Astrocyte of the hippocampus (primary cell): ENCODE results near the gene DLG2.

Experiments used
- DNase-seq: peaks from one replicate; pipeline ENCODE4 v3.0.0; 2011; ENCODE audit warnings: low read depth, low spot score

Gene DLG2

GRCh38 chr11:83685730-83686129 is 1941.4 kb downstream of the DLG2 start:
- no peak for DNase-seq

DNA sequence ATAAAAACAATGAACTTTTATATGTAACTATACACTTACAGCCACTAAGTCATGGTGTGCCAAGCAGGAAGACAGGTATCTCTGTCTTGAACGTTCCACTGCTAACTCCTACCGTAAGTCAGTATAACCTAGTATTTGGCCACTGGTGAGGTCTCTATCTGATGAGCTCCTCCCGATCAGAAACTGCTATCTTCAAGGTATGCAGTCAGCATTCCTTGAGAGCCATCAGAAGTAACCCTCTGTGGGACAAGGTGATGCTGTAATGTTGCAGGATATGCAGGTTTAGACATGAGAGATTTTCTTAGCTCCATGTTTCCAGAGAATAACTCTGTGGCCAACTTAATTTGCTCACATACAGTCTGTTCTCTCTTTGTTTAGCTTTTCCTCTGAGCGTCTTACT is 1943.1 kb downstream of the DLG2 start:
- DNase-seq, result no peak

DNA sequence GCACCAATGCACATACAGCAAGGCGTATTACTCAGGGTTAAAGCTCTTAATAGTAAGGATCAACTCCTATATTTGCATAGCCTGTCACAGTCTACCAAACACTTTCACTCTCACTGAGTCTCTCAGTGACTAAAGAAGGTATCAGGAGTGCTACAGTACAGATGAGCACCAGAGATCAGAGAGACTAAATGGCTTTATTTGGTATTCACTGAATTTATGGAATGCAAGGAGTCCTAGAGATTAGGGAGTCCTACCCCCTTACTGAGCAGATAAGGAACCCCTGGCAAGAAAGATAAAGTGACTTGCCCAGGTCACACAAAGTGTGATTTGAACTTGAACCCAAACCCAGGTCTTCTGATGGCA is 1944.6 kb downstream of the DLG2 start:
- no peak for DNase-seq

DNA sequence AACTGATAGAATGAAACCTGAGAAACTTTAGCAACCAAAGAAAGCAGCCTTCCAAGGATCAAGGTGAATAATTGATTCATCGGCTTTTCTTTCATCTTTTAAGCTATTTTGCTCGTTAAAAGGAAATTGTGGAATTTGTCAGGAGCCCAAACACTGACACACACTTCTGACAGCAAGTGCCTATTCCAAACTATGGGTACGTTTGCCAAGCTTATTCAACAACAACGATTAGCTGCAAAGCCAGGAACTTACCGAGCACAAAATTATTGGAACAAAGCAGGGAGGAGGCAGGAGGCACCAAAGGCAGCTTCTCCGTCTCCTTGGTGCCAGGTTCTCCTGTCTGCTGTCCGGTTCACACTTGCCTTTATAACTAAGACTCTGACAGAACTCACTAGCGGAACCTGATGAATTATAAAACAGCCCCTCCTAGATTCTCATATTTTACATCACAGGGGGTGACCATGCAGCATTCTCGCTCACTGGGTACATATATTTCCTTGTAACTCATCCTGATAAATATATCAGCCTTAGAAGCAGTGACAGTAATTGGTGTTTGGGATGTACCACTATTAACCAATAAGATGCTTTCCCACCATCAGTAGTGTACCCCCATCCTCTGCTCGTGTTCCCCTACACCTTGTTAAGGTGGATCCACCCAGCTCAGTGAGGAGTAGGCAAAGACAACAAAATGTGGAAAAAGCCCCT is 1945.1 kb downstream of the DLG2 start:
- DNase-seq, result peak; percentile 37

DNA sequence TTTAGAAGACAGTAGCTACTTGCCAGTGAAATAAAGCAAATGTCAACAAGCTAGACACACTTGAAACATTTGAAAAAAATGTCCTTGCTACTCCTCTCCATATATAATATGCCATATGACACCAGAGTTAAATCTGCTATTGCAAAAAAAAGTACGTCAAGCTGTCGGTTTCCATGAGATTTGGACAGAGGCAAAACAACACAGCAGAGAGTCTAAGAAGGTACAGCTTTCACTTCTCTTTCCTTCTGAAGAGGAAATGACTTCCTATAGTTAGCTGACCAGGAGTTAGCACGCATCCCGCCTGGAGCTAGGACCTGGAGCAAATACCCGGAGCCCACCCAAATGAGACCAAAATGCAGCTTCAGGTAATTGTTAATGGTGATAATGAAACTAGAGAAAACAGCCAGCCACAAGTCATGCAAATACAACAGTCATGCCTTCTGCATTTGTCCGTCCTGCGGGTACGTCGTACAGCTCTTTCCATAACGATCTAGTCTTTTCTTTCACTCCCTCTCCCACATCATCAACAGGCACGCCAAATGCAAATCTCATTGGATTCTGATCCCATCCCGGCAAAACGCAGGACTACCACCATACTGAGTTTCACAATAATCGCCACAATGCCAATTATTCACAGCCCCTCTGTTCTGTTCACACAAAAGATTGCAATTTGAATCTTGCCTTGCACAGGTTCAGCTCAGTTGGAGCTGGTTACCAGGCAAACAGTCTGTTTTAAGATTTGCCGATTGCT is 1945.9 kb downstream of the DLG2 start:
- DNase-seq, result peak; percentile 48

GRCh38 chr11:83680321-83680720 is 1946.8 kb downstream of the DLG2 start:
- DNase-seq, result no peak

DNA sequence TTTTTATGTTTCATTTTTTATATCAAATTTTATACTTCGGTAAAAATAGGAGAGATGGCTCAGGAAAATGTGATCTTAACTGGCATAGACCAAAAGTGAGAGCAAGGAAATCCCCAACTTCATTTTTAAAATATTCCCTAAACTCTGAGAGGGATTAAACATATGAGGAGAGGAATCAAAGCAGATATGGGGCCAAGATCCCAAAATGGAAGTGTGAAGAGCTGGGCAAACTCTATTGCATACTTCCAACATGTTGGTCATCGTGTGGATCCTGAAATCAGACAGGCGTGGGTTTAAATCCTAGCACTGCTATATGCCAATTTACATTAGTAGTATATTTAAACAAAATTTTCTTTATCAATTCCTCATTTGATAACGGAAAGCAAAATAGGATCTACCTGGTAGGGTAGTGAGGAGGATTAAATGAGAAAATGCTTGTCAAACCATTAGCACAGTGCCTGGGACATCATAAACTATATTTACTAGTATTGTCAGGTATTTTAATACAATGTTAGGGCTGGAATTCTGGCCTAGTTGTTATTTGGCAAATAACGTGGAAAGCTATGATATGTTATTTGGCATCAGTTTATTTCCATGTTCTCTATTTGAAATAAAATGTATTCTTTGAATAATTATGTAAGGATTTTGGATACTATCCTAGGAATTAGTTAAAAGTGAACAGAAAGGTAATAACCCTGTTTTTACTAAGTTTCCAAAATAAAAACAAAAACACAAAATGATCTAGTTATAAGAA is 1948.1 kb downstream of the DLG2 start:
- DNase-seq, result no peak

GRCh38 chr11:83677730-83678129 is 1949.4 kb downstream of the DLG2 start:
- no peak for DNase-seq

DNA sequence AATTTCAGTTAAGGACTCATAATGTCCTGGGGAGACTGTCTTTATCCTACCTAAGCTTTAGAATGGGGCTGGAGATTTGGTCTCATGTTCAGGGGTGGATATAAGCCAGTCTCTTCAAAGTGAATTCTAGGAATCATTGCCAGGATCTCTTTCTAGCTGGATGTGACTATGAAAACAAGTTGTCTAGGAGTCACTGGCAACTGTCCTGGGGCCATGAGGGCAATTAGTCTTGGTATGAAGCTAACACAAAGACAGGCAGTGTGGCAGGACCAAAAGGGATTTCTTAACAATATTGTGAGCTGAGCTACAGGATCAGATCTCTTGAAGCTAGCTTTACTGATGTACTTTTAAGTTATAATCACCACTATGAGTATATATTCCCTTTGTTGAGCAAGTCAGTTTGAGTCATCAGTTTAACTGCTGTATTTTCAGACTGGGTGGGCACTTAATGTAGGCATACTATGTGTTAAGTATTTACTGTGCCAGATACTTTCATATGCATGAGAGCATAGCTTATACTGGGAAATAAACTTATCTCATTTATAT is 1951.0 kb downstream of the DLG2 start:
- peak; percentile 40 for DNase-seq

- no peak for DNase-seq
Observed at GRCh38 chr11:83674102-83674896, 1952.8 kb downstream of the DLG2 start.

- no peak for DNase-seq
Observed at GRCh38 chr11:83671289-83671688, 1955.9 kb downstream of the DLG2 start.

- peak; percentile 57 for DNase-seq
Observed at GRCh38 chr11:83666149-83666548, 1961.0 kb downstream of the DLG2 start.

GRCh38 chr11:83663988-83664387 is 1963.2 kb downstream of the DLG2 start:
- no peak for DNase-seq

GRCh38 chr11:83663446-83663845 is 1963.7 kb downstream of the DLG2 start:
- DNase-seq, result peak; percentile 50

- no peak for DNase-seq
Observed at GRCh38 chr11:83662494-83662893, 1964.7 kb downstream of the DLG2 start.

GRCh38 chr11:83661491-83662350 is 1965.4 kb downstream of the DLG2 start:
- DNase-seq, result no peak

GRCh38 chr11:83659466-83659865 is 1967.7 kb downstream of the DLG2 start:
- DNase-seq, result no peak

DNA sequence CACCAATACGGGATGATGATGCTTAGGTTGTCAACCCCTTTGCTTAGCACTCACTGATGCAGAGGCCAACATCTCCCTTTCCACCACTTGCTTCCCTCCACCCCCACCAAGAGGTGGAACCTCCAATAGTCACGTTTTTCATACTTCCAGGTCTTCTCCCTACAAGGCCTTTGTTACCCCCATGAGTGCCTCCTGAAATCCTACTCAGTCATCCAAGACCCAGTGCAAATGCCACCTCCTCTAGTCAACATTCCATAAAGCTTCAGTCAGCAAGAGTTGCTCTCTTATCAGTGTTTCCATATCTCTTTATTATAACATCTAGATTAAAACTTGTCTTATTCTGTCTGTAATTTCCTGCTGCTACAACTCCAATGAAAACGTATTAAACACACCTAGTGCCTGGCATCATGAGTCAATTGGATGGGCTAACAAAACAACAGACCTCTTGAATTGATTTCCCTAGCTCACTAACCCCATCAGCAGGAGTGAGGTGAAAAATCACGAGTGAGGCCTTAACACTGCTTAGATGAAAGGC is 1970.3 kb downstream of the DLG2 start:
- no peak for DNase-seq

- no peak for DNase-seq
Observed at GRCh38 chr11:83655976-83656375, 1971.2 kb downstream of the DLG2 start.

DNA sequence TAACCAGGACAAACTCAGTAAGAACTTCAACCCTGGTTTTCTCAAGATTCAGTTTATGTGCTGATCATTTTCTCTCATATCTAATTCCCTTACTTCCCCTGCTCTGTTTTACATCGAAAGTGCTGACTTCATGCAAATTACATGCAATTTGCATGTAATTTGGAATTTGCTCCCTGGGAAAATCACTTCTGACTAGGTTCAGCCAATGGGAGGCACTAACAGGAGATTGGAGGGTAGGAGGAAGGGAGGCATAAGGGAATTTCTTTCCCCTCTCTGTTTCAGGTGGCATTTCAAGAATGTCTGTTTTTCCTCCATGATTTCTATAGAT is 1977.7 kb downstream of the DLG2 start:
- DNase-seq, result no peak
